HG03060 (cell line): ENCODE results near the gene LRFN3.

Source experiments
- ATAC-seq: cut with Tn5 transposase; IDR thresholded peaks from one replicate; pipeline ENCODE4 v1.9.1; 2021; ENCODE audit warnings: low read depth, moderate number of reproducible peaks; ENCODE audit not compliant: unreplicated experiment

The LRFN3 gene

DNA sequence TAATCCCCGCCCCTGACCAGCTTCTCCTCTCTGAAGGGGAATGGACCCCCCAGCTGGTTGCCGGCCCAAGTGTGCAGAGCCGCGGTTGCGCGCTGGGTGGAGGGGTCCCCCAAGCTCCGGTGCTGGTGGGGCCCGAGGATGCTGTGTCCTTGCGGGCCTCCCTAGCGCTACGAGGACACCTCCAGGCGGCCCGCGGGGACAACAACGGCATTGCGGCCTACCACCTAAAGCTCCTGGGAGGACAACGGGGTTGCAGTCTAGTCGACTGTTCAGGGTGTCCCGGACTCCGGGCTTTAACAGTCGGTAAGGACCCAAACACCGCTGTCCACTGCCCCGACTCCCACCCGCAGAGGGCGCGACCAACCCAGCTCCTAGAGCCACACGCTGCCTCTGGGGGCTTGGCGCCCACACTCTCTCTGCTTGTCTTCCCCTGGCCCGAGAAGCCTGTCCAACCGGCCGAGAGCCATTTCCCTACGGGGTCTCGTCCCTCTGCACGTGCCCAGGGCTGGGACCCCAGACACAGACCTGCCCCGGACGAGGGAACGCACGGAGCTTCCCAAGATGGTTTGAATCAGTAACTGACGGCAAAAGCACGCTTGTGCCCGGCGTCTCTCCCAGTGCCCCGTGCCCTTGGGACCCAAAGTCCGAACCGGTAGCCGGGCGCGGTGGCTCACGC, 57.9 kb downstream of the LRFN3 start:
- ATAC-seq = no peak
